Measurements from ENCODE around the gene TMEM18. TPM values are rescaled to one million over a fixed set of nuclear protein-coding genes. Genes with fewer than 3 reads are reported as not detected.

The TMEM18 gene
- total RNA-seq, 1 experiment from 2014 or later = 33.5 TPM

- no peaks in the 10 kb centered on the region for H3K36me3 ChIP-seq (ENCODE audit: control insufficient read depth in 1 of 2, insufficient read depth in 2 of 2, low read length in 2 of 2)
- H3K79me2 ChIP-seq (ENCODE audit: insufficient read depth, low read length) = no peaks in the 10 kb centered on the region
- H3K9me2 ChIP-seq (ENCODE audit: insufficient read depth) = no peaks in the 10 kb centered on the region
- no peaks in the 10 kb centered on the region; the same call in 1 of the 2 replicates for H4K20me1 ChIP-seq (ENCODE audit: insufficient read depth)
- ChIA-PET POLR2A (no interaction called here), CTCF (no interaction called here), RAD21 (ENCODE audit: low non-redundant PET in 1 of 2, low total read pairs in 2 of 2, uncharacterized antibody in 2 of 2, unreplicated experiment in 2 of 2) (no interaction called here)
- H2AFZ ChIP-seq (ENCODE audit: low read depth, low read length, poor library complexity, severe bottlenecking) = no peak overlapping the region
- no peaks in the 10 kb centered on the region for H3K9me3 ChIP-seq (ENCODE audit: control insufficient read depth in 1 of 2, insufficient read depth in 1 of 2, low read depth in 1 of 2, low read length in 2 of 2)
- H3K4me1 ChIP-seq (ENCODE audit: control insufficient read depth in 1 of 2, insufficient read depth in 2 of 2, low read length in 2 of 2) = peaks cover 12 to 16% of the 10 kb centered on the region in 2 experiments
- no peak overlapping the region for H3K4me2 ChIP-seq (ENCODE audit: low read length)
- no peak for TF ChIP-seq ELF1 (IDR thresholded peaks at IDR 0.05; ENCODE audit: borderline replicate concordance, low read depth)
- no peak overlapping the region for H3K27ac ChIP-seq (ENCODE audit: low read depth, low read length)
- no TSS peak for BruUV-seq (replicated peaks)
- H3K27me3 ChIP-seq (ENCODE audit: insufficient read depth, low read length) = no peaks in the 10 kb centered on the region
- no peak overlapping the region for H3K4me3 ChIP-seq (replicated peaks in 1 of 2; ENCODE audit: low read depth in 1 of 2, low read length in 2 of 2)
- no peak for ATAC-seq
- no peak for DNase-seq (ENCODE audit: low read depth, low spot score)
- intact Hi-C loops (cut with micrococcal nuclease) = no loop called here
- H3K9ac ChIP-seq (ENCODE audit: low read length) = no peak overlapping the region
Observed at GRCh38 chr2:696463-696862, 19.3 kb upstream of the TMEM18 start.

- no peak overlapping the region for H3K9ac ChIP-seq (ENCODE audit: low read length)
- intact Hi-C loops (cut with micrococcal nuclease) = no loop called here
- CTCF ChIA-PET = interaction anchor here (1.1 kb wide), 1 partner anchor 12 kb away, joined by 3 read pairs; no protein-coding TSS in a partner anchor
- RAD21 ChIA-PET (ENCODE audit: low non-redundant PET in 1 of 2, low total read pairs in 2 of 2, uncharacterized antibody in 2 of 2, unreplicated experiment in 2 of 2) = no interaction called here
- H4K20me1 ChIP-seq (ENCODE audit: insufficient read depth) = no peaks in the 10 kb centered on the region
- no peak overlapping the region for H3K27ac ChIP-seq (ENCODE audit: low read depth, low read length)
- BruUV-seq (replicated peaks) = no TSS peak
- H3K4me1 ChIP-seq (ENCODE audit: control insufficient read depth in 1 of 2, insufficient read depth in 2 of 2, low read length in 2 of 2) = peaks cover 12 to 16% of the 10 kb centered on the region in 2 experiments
- POLR2A ChIA-PET = no interaction called here
- no peaks in the 10 kb centered on the region for H3K79me2 ChIP-seq (ENCODE audit: insufficient read depth, low read length)
- no peaks in the 10 kb centered on the region for H3K9me3 ChIP-seq (ENCODE audit: control insufficient read depth in 1 of 2, insufficient read depth in 1 of 2, low read depth in 1 of 2, low read length in 2 of 2)
- H3K4me2 ChIP-seq (ENCODE audit: low read length) = no peak overlapping the region
- DNase-seq (ENCODE audit: low read depth, low spot score) (no peak), ATAC-seq (no peak)
- H3K27me3 ChIP-seq (ENCODE audit: insufficient read depth, low read length) = no peaks in the 10 kb centered on the region
- H3K4me3 ChIP-seq (replicated peaks in 1 of 2; ENCODE audit: low read depth in 1 of 2, low read length in 2 of 2) = no peak overlapping the region
- no peak for TF ChIP-seq EZH2 (IDR thresholded peaks at IDR 0.05)
- no peak for TF ChIP-seq SP1 (IDR thresholded peaks at IDR 0.05; ENCODE audit: low read depth)
- no peak for TF ChIP-seq CEBPB (IDR thresholded peaks at IDR 0.05; ENCODE audit: low read depth)
- no peak for TF ChIP-seq EZH2phosphoT487 (IDR thresholded peaks at IDR 0.05; ENCODE audit: borderline replicate concordance)
- no peak for TF ChIP-seq TCF7L2 (IDR thresholded peaks at IDR 0.05; ENCODE audit: borderline replicate concordance, extremely low read depth, insufficient read depth, insufficient read length)
- no peaks in the 10 kb centered on the region for H3K9me2 ChIP-seq (ENCODE audit: insufficient read depth)
- H2AFZ ChIP-seq (ENCODE audit: low read depth, low read length, poor library complexity, severe bottlenecking) = no peak overlapping the region
- no peaks in the 10 kb centered on the region for H3K36me3 ChIP-seq (ENCODE audit: control insufficient read depth in 1 of 2, insufficient read depth in 2 of 2, low read length in 2 of 2)
Observed at GRCh38 chr2:694906-695510, 17.8 kb upstream of the TMEM18 start.

Data from HCT116 (cell line).